HEK293T (cell line): ENCODE data around the gene NETO1.

Experiments used
- CTCF ChIA-PET: fragments of 350-600 bp; formaldehyde crosslinking; extraction: SDS; loops from one replicate; lab custom pipeline; 2021; ENCODE audit warnings: antibody characterized with exemption, inconsistent platforms; lab: Yijun Ruan, JAX
- POLR2A ChIA-PET: fragments of 350-600 bp; formaldehyde crosslinking; extraction: SDS; loops from one replicate; lab custom pipeline; 2020; ENCODE audit warnings: antibody characterized with exemption, inconsistent platforms; lab: Yijun Ruan, JAX
- DNase-seq: peaks from one replicate; pipeline ENCODE4 v3.0.0; 2012; ENCODE audit warnings: mixed read lengths; ENCODE audit errors: extremely low spot score
- ARNT ChIP-seq: fragments of 450-650 bp; IDR thresholded peaks from 2 replicates; pipeline ENCODE4 v1.6.1; 2017; ENCODE audit warnings: mild to moderate bottlenecking
- BHLHE40 ChIP-seq: fragments of 450-650 bp; IDR thresholded peaks from 2 replicates; pipeline ENCODE4 v1.6.1; 2016; ENCODE audit warnings: mild to moderate bottlenecking, moderate library complexity, borderline replicate concordance
- CTBP1 ChIP-seq: fragments of 450-650 bp; IDR thresholded peaks from 2 replicates; pipeline ENCODE4 v1.6.1; 2016; ENCODE audit warnings: borderline replicate concordance
- ELF4 ChIP-seq: fragments of 450-650 bp; IDR thresholded peaks from 2 replicates; pipeline ENCODE4 v1.6.1; 2017; ENCODE audit warnings: antibody characterized with exemption
- FOXA1 ChIP-seq: fragments of 450-650 bp; IDR thresholded peaks from 2 replicates; pipeline ENCODE4 v1.6.1; 2016; ENCODE audit warnings: mild to moderate bottlenecking
- FOXK2 ChIP-seq: fragments of 450-650 bp; IDR thresholded peaks from 2 replicates; pipeline ENCODE4 v1.6.1; 2016; ENCODE audit warnings: mild to moderate bottlenecking
- FOXM1 ChIP-seq: fragments of 450-650 bp; IDR thresholded peaks from 2 replicates; pipeline ENCODE4 v1.6.1; 2017; ENCODE audit warnings: mild to moderate bottlenecking, borderline replicate concordance
- HDGF ChIP-seq: fragments of 450-650 bp; IDR thresholded peaks from 2 replicates; pipeline ENCODE4 v1.6.1; 2017; ENCODE audit warnings: antibody characterized with exemption, borderline replicate concordance
- L3MBTL2 ChIP-seq: fragments of 450-650 bp; conservative IDR thresholded peaks from 2 replicates; pipeline ENCODE4 v1.6.1; 2016; ENCODE audit warnings: mild to moderate bottlenecking
- LEF1 ChIP-seq: fragments of 450-650 bp; IDR thresholded peaks from 2 replicates; pipeline ENCODE4 v1.6.1; 2017; ENCODE audit warnings: mild to moderate bottlenecking, borderline replicate concordance
- NFRKB ChIP-seq: fragments of 450-650 bp; IDR thresholded peaks from 2 replicates; pipeline ENCODE4 v1.6.1; 2016; ENCODE audit warnings: mild to moderate bottlenecking, moderate library complexity
- PKNOX1 ChIP-seq: fragments of 450-650 bp; IDR thresholded peaks from 2 replicates; pipeline ENCODE4 v1.6.1; 2016
- SP1 ChIP-seq: fragments of 450-650 bp; IDR thresholded peaks from 2 replicates; pipeline ENCODE4 v1.6.1; 2017
- SUZ12 ChIP-seq: fragments of 450-650 bp; IDR thresholded peaks from 2 replicates; pipeline ENCODE4 v1.6.1; 2016; ENCODE audit warnings: mild to moderate bottlenecking
- TARDBP ChIP-seq: fragments of 450-650 bp; IDR thresholded peaks from 2 replicates; pipeline ENCODE4 v1.6.1; 2016
- ZNF384 ChIP-seq: fragments of 450-650 bp; IDR thresholded peaks from 2 replicates; pipeline ENCODE4 v1.6.1; 2016

Gene NETO1

GRCh38 chr18:72726201-72726600, 141.6 kb downstream of the NETO1 start:
- POLR2A ChIA-PET = no interaction called here
- CTCF ChIA-PET = no interaction called here
- no peak for DNase-seq
- TF ChIP-seq BHLHE40 (no peak), FOXM1 (no peak), SP1 (no peak), HDGF (no peak), ZNF384 (no peak)

- DNase-seq = no peak
- ChIA-PET POLR2A (no interaction called here), CTCF (no interaction called here)
- no peak for TF ChIP-seq BHLHE40
- TF ChIP-seq L3MBTL2 = no peak
- TF ChIP-seq TARDBP = no peak
- TF ChIP-seq SP1 = no peak
- TF ChIP-seq ELF4 = no peak
- no peak for TF ChIP-seq CTBP1
- TF ChIP-seq FOXK2 = no peak
- TF ChIP-seq ZNF384 = no peak
- TF ChIP-seq FOXA1 = no peak
Measured at GRCh38 chr18:72721330-72721729, 146.5 kb downstream of the NETO1 start.

DNA sequence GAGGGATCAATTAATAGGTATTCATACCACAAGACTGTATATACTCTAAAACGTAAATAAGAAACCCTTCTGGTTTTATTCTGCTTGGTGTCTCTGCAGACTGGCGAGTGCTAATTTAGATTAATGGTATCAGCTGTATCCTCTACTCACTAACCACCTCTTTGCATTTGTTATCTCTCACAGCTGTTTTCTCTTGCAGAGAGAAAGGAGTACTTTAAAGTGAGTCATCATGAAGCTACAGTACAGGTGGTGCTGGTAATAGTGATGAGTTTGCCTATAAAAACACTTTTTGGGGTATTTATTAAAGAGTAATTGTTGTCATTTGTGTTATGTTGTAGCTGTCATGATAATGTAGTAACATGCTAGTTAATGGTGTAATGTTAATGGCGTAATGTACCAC, 147.7 kb downstream of the NETO1 start:
- POLR2A ChIA-PET = no interaction called here
- CTCF ChIA-PET = no interaction called here
- no peak for DNase-seq
- TF ChIP-seq ARNT (no peak), NFRKB (no peak), HDGF (no peak), FOXM1 (no peak), L3MBTL2 (no peak), LEF1 (no peak), SP1 (no peak), FOXA1 (no peak), CTBP1 (no peak), TARDBP (no peak)

DNA sequence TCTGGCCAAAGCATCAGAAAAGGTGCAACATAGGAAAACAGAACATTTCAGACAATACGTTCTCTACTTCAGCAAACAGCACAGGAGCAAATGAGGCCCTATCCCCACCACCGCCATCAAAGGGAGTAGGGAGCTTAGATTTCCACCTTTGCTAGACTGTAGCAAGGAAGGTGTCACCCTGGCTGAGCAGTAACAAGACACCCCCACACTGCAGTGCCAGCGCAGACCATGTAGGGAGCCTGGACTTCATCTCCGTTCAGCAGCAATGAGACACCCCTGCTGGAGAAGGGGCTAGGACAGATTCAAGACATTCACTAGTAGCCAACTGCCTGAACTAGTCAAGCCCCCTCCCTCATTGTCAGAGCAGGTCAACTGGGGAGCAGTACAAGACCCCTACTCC, 163.6 kb downstream of the NETO1 start:
- TF ChIP-seq ZNF384 = no peak
- no peak for TF ChIP-seq BHLHE40
- no peak for TF ChIP-seq ARNT
- TF ChIP-seq PKNOX1 = no peak
- no peak for TF ChIP-seq TARDBP
- no peak for TF ChIP-seq L3MBTL2
- TF ChIP-seq FOXK2 = no peak
- ChIA-PET POLR2A (no interaction called here), CTCF (no interaction called here)
- no peak for DNase-seq

DNA sequence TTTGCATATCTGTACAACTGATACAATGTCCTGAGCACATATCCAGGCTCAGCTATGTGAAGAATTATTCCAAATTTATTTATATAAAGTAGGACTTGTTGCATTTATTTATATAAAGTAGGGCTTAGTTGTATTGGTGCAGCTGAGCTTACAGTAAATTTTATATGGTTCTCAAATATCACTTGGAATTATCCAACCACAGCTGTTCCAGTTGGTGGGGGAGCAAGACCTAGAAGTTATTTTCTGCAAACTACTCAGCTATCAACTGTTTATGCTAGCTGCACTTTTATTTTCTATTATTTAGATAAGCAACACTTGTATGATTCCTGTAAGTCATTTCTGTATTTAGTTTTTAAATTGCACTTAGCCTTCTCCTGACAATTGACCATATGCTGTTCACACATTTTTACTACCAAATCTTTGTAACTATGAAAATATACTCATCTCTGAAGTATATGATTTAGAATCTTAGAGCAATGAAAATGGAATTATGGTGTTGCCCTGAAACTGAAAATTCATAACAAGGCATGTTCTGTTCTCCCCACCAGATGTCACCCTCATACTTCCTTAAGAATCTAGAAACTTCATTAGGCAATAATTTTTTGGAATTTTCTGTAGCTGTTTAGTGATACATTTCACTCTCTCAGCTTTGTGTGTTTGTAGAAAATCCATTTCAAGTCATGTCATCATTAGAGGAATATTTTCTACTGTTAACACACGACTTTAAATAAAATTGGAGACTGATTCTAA, 166.7 kb downstream of the NETO1 start:
- DNase-seq = no peak
- ChIA-PET CTCF (no interaction called here), POLR2A (no interaction called here)
- TF ChIP-seq SUZ12 (no peak), BHLHE40 (no peak), ARNT (no peak), NFRKB (no peak), L3MBTL2 (no peak), FOXM1 (no peak), ELF4 (no peak)

GRCh38 chr18:72697706-72698105, 170.1 kb downstream of the NETO1 start:
- DNase-seq = no peak
- CTCF ChIA-PET = no interaction called here
- TF ChIP-seq ELF4 (no peak), HDGF (no peak), SP1 (no peak), FOXA1 (no peak), CTBP1 (no peak), BHLHE40 (no peak), FOXM1 (no peak), LEF1 (no peak), SUZ12 (no peak), FOXK2 (no peak), ZNF384 (no peak), L3MBTL2 (no peak), ARNT (no peak), NFRKB (no peak), PKNOX1 (no peak), TARDBP (no peak)
- POLR2A ChIA-PET = no interaction called here

DNA sequence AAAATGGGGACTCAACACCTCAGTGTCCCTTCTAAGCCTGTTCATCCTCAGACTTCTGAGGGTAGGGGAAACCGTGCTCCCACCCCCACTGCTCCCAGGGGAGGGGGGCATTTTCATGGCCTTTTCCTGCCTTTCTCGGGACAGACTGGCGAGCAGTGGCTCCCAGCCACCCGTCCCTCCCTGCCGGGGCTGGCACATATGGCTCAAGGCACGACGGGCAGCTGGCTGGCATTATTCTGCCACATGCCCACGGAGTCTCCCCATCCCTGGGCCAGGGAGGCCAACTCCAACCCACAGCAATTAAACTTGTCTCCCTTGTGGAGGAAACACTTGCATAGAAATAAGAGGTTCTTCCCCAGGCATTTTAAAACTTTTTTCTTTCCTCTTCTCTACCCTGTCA, 175.2 kb downstream of the NETO1 start:
- no peak for DNase-seq
- CTCF ChIA-PET = no interaction called here
- POLR2A ChIA-PET = no interaction called here
- TF ChIP-seq SUZ12 = no peak
- no peak for TF ChIP-seq ZNF384
